CD4-positive, alpha-beta memory T cell (primary cell): ENCODE measurements around the gene TRIM4. TPM values are rescaled to one million over a fixed set of nuclear protein-coding genes. Genes with fewer than 3 reads are reported as not detected.
"Not testable (repeated sequence)": the region's sequence is repeated elsewhere in the genome, so short reads cannot be mapped to it uniquely, and the experiment has no call there.

Experiments
- CTCF ChIA-PET: fragments of 350-600 bp; sonication (Branson Sonifier 250); formaldehyde crosslinking; loops from one replicate; lab custom pipeline; 2021; ENCODE audit warnings: inconsistent platforms; ENCODE audit not compliant: partially characterized antibody; lab: Charles Lee
- POLR2A ChIA-PET: fragments of 350-600 bp; sonication (Branson Sonifier 250); formaldehyde crosslinking; loops from one replicate; lab custom pipeline; 2021; ENCODE audit not compliant: partially characterized antibody; lab: Charles Lee
- DNase-seq, 5 donors: peaks; one replicate each; pipeline versions ENCODE4 v3.0.0 to v3.0.0-alpha.2; 2020 to 2022; ENCODE audit warnings: mixed read lengths in 1 of 5
- H3K27ac ChIP-seq: one replicate; pipeline ENCODE4 v1.7.0; 2013; ENCODE audit warnings: low read depth, low read length
- H3K27me3 ChIP-seq: 2 replicates; pipeline ENCODE4 v1.7.0; 2013; ENCODE audit warnings: mild to moderate bottlenecking, low read length, moderate library complexity; ENCODE audit not compliant: insufficient read depth
- H3K36me3 ChIP-seq: 2 replicates; pipeline ENCODE4 v1.7.0; 2013; ENCODE audit warnings: mild to moderate bottlenecking, low read length, moderate library complexity; ENCODE audit not compliant: insufficient read depth
- H3K4me1 ChIP-seq: 2 replicates; pipeline ENCODE4 v1.7.0; 2013; ENCODE audit warnings: mild to moderate bottlenecking, low read length, moderate library complexity; ENCODE audit not compliant: insufficient read depth
- H3K4me3 ChIP-seq, 2 donors: one replicate each; pipeline ENCODE4 v1.7.0; 2013; ENCODE audit warnings: low read length in 2 of 2, mild to moderate bottlenecking in 1 of 2
- H3K9me3 ChIP-seq, 2 donors: one replicate each; pipeline ENCODE4 v1.7.0; 2013; ENCODE audit warnings: low read length in 2 of 2, control low read depth in 1 of 2; ENCODE audit not compliant: control insufficient read depth in 1 of 2
- H3K27ac Mint-ChIP-seq, 7 donors: one replicate each; pipeline ENCODE4 v1.8.0; 2020 to 2021; ENCODE audit warnings: mixed read lengths in 7 of 7, mild to moderate bottlenecking in 6 of 7, inconsistent platforms in 3 of 7, moderate library complexity in 3 of 7
- H3K27me3 Mint-ChIP-seq, 2 donors: one replicate each; pipeline ENCODE4 v1.8.0; 2020 to 2021; ENCODE audit warnings: mixed read lengths in 2 of 2
- H3K36me3 Mint-ChIP-seq, 2 donors: one replicate each; pipeline ENCODE4 v1.8.0; 2020 to 2021; ENCODE audit warnings: mixed read lengths in 2 of 2, inconsistent platforms in 1 of 2, mild to moderate bottlenecking in 1 of 2
- H3K4me1 Mint-ChIP-seq, 4 donors: one replicate each; pipeline ENCODE4 v1.8.0; 2020 to 2021; ENCODE audit warnings: mixed read lengths in 4 of 4, mild to moderate bottlenecking in 1 of 4
- H3K4me3 Mint-ChIP-seq, 8 donors: one replicate each; pipeline ENCODE4 v1.8.0; 2020 to 2021; ENCODE audit warnings: mixed read lengths in 8 of 8, mild to moderate bottlenecking in 7 of 8, moderate library complexity in 6 of 8, inconsistent platforms in 3 of 8
- H3K9me3 Mint-ChIP-seq, 8 donors: one replicate each; pipeline ENCODE4 v1.8.0; 2020 to 2021; ENCODE audit warnings: mixed read lengths in 8 of 8, mild to moderate bottlenecking in 5 of 8, inconsistent platforms in 3 of 8, moderate library complexity in 1 of 8
- intact Hi-C: fragments of 100-400 bp; cut with micrococcal nuclease; formaldehyde crosslinking; loops from one replicate; pipeline ENCODE4 v1.15.1; 2023
- polyA plus RNA-seq, 2 donors: library from polyadenylated mRNA; unstranded; fragments of 300-500 nt; fragmentation: Illumina TruSeq; gene quantifications; one replicate each; pipeline ENCODE4 v1.2.3, GENCODE V29; 2021
- total RNA-seq, 2 experiments: library from RNA; stranded (reverse); gene quantifications; one replicate each; pipeline ENCODE4 v1.2.3, GENCODE V29; 2021

The TRIM4 gene
- total and polyA plus RNA-seq, 4 experiments from 2014 or later, result 18.2 to 69.7 (median 48.9) TPM

DNA sequence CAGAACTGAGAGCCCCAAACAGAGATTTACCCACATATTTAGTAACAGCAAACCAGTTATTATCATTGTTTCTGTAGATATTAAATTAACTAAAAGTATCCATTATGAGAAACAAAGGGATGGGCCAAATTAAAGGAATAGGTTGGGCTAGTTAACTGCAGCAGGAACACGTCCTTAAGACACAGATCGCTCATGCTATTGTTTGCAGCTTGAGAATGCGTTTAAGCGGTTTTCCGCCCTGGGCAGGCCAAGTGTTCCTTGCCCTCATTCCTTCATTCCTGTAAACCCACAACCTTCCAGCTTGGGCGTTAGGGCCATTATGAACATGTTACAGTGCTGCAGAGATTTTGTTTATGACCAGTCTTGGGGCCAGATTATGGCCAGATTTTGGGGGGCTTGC is 31.5 kb upstream of the TRIM4 start:
- Mint-ChIP-seq H3K27me3 (peaks cover 12 to 15% of the 10 kb centered on the region in 2 donors), H3K9me3 (peaks cover 0 to 13% (median 4%) of the 10 kb centered on the region in 8 donors)
- DNase-seq, H3K4me1 ChIP-seq, H3K36me3 Mint-ChIP-seq, H3K27me3 ChIP-seq, H3K4me3 Mint-ChIP-seq, H3K27ac ChIP-seq, H3K4me1 Mint-ChIP-seq, POLR2A ChIA-PET, intact Hi-C loops, H3K36me3 ChIP-seq, H3K27ac Mint-ChIP-seq, H3K9me3 ChIP-seq, H3K4me3 ChIP-seq: not testable (repeated sequence)
- CTCF ChIA-PET, result interaction anchor here (1.2 to 4.0 kb wide), 6 partner anchors 21 to 40 kb away, joined by 3 to 26 read pairs (median 6); partner anchors contain the start of genes GJC3 and TRIM4

DNA sequence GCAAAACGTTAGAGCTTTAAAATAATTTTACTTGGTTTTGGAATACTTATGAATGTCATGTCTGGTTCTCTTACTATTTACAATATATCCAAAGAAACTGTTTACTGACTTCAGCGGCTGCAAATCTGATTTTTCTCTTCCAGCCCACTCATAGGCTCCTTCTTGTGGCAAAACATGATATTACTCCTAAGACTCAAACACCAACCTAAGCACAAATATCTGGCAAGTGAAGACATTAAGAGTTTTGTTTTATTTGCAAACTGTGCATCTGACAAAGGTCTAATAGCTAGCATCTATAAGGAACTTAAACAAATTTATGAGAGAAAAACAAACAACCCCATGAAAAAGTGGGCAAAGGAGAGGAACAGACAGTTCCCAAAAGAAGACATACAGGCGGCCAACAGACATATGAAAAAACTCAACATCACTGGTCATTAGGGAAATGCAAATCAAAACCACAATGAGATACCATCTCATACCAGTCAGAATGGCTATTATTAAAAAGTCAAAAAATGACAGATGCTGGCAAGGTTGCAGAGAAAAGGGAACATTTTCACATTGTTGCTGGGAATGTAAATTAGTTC is 30.4 kb upstream of the TRIM4 start:
- H3K4me1 ChIP-seq, result no peaks in the 10 kb centered on the region
- no peaks in the 10 kb centered on the region for H3K36me3 Mint-ChIP-seq
- H3K27me3 ChIP-seq, result no peaks in the 10 kb centered on the region
- H3K27ac ChIP-seq, result no peak overlapping the region
- ChIA-PET CTCF (interaction anchor here (0.6 to 4.0 kb wide), 9 partner anchors 16 to 439 kb away, joined by 3 to 26 read pairs (median 6); partner anchors contain the start of genes GJC3 and TRIM4), POLR2A (interaction anchor here (1.2 kb wide), 1 partner anchor 20 kb away, joined by 4 read pairs; the partner anchor contains the start of gene GJC3)
- intact Hi-C loops, result loop anchor here (1.0 kb wide), 1 partner anchor 36 kb away; no protein-coding TSS in a partner anchor
- no peak overlapping the region for H3K4me3 ChIP-seq
- H3K27me3 Mint-ChIP-seq, result peaks cover 10 to 15% of the 10 kb centered on the region in 2 donors
- H3K9me3 Mint-ChIP-seq, result peaks cover 0 to 13% (median 4%) of the 10 kb centered on the region in 8 donors
- peak in 3 of 5 donors; percentile 8 to 16 (median 14) for DNase-seq
- no peaks in the 10 kb centered on the region for H3K4me1 Mint-ChIP-seq
- H3K36me3 ChIP-seq, result no peaks in the 10 kb centered on the region
- H3K9me3 ChIP-seq, result no peaks in the 10 kb centered on the region
- H3K4me3 Mint-ChIP-seq, result no peak overlapping the region
- H3K27ac Mint-ChIP-seq, result no peak overlapping the region

DNA sequence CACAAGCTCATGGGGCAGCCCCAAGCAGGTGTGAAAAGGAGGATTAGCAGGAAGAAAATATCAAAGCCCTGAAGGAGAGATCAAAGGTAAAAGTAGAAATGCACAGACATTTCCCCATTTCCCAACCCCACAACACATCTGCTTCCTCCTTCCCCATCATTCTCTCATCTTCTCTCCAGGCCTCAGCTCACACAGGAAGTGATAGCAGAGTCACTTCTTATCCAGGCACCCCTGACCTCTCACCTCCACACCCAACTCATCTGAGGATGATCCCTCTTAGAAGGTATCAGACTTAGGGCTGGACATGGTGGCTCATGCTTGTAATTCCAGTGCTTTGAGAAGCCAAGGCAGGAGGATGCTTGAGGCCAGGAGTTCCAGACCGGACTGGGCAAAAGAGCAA is 28.3 kb upstream of the TRIM4 start:
- Histone ChIP-seq H3K9me3 (no peaks in the 10 kb centered on the region), H3K27me3 (no peaks in the 10 kb centered on the region), H3K36me3 (no peaks in the 10 kb centered on the region), H3K4me1 (peaks cover 5% of the 10 kb centered on the region), H3K27ac (no peak overlapping the region), H3K4me3 (no peak overlapping the region)
- intact Hi-C loops, result no loop called here
- CTCF ChIA-PET, result interaction anchor here (0.5 to 2.1 kb wide), 5 partner anchors 30 to 44 kb away, joined by 3 to 8 read pairs (median 3); no protein-coding TSS in a partner anchor
- no peak for DNase-seq
- Mint-ChIP-seq H3K36me3 (no peaks in the 10 kb centered on the region), H3K27ac (no peak overlapping the region), H3K9me3 (peaks cover 0 to 13% (median 4%) of the 10 kb centered on the region in 8 donors), H3K4me1 (peaks cover 0 to 5% (median 3%) of the 10 kb centered on the region in 4 donors), H3K27me3 (peaks cover 15 to 20% of the 10 kb centered on the region in 2 donors), H3K4me3 (no peak overlapping the region)
- POLR2A ChIA-PET, result no interaction called here

DNA sequence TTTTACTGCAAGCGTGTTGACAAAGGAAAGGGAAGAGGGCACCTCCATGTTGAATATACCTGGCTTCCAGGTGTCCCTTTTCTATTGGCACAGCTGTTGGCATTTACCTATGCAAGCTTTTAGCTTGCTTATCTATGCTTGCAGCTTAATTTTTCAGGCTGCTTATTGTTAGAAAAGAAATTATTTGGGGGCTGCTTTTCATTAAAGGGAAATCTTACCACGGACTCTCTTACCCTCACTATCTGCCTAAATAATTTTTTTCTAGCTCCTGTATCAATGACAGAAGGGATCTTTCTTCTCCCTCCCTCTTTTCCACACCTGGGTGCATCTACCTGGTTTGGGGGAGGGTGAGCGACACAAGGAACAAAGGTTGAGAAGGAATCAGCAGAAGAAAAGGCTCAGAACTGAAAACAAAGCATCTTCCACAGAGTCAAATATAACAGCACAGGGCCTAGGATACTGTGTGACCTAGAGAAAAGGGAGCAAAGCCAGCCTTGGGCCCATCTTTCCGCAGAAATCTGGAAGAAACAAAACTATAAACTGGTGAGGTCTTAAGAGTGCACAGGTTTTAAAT is 25.3 kb upstream of the TRIM4 start:
- H3K4me1 ChIP-seq, result peaks cover 5% of the 10 kb centered on the region
- no peak overlapping the region for H3K4me3 ChIP-seq
- H3K27ac ChIP-seq, result no peak overlapping the region
- Mint-ChIP-seq H3K9me3 (peaks cover 0 to 2% (median 0%) of the 10 kb centered on the region in 8 donors), H3K27ac (no peak overlapping the region), H3K4me1 (peaks cover 0 to 5% (median 3%) of the 10 kb centered on the region in 4 donors), H3K36me3 (no peaks in the 10 kb centered on the region), H3K4me3 (no peak overlapping the region), H3K27me3 (peaks cover 22 to 23% of the 10 kb centered on the region in 2 donors)
- H3K27me3 ChIP-seq, result peaks cover 5% of the 10 kb centered on the region
- H3K9me3 ChIP-seq, result no peaks in the 10 kb centered on the region
- H3K36me3 ChIP-seq, result no peaks in the 10 kb centered on the region
- CTCF ChIA-PET, result interaction anchor here (1.6 kb wide), 1 partner anchor 30 kb away, joined by 5 read pairs; no protein-coding TSS in a partner anchor
- POLR2A ChIA-PET, result no interaction called here
- no peak for DNase-seq
- intact Hi-C loops, result no loop called here

DNA sequence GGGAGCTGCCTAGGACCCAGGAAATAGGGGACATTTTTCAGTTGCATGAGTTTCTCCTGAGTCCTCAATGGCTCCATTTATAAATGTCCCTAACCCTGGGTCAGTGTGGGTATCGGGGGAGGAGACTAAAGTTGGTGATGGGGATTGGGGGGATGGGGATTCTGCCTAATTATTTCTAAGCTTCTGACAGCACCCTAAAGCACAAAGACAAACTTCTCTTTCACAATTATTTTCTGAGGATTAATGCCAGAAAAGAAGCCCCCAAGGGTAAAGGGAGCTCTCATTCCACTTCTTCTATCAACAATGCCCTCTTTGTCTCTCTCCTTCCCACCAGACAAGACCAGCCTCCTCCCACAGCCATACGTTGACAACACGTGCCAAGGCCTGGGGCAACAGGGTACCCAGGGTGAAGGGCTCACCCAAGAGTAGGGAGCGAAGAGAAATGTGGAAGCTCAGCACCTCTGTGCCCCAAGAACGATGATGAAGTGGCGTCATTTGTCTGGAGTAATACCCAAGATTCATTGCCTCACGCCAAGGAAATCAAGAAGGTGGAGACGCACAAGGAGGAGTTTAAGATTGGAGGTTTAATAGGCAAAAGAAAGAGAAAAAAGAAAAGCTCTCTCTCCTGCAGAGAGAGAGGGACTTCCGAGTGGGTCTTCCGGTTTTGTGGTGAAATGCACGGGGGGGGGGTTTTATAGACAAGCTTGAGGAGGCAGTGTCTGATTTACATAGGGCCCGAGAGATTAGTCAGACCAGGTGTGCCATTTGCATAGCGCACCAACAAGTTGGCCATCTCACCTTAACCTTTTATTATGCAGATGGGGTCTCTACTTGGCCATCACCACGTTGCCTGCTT is 24.5 kb upstream of the TRIM4 start:
- Mint-ChIP-seq H3K9me3 (peaks cover 0 to 5% (median 2%) of the 10 kb centered on the region in 8 donors), H3K4me1 (peaks cover 0 to 5% (median 3%) of the 10 kb centered on the region in 4 donors), H3K4me3 (peak overlapping the region in 1 of 8 donors; percentile 8), H3K36me3 (no peaks in the 10 kb centered on the region), H3K27ac (peak overlapping the region in 1 of 7 donors; percentile 7), H3K27me3 (peaks cover 20 to 24% of the 10 kb centered on the region in 2 donors)
- ChIA-PET CTCF (interaction anchor here (1.6 kb wide), 1 partner anchor 30 kb away, joined by 5 read pairs; no protein-coding TSS in a partner anchor), POLR2A (no interaction called here)
- H3K4me3 ChIP-seq, result no peak overlapping the region
- H3K27ac ChIP-seq, result no peak overlapping the region
- peaks cover 5% of the 10 kb centered on the region for H3K27me3 ChIP-seq
- H3K36me3 ChIP-seq, result no peaks in the 10 kb centered on the region
- H3K4me1 ChIP-seq, result peaks cover 5% of the 10 kb centered on the region
- no peak for DNase-seq
- H3K9me3 ChIP-seq, result no peaks in the 10 kb centered on the region
- intact Hi-C loops, result no loop called here

DNA sequence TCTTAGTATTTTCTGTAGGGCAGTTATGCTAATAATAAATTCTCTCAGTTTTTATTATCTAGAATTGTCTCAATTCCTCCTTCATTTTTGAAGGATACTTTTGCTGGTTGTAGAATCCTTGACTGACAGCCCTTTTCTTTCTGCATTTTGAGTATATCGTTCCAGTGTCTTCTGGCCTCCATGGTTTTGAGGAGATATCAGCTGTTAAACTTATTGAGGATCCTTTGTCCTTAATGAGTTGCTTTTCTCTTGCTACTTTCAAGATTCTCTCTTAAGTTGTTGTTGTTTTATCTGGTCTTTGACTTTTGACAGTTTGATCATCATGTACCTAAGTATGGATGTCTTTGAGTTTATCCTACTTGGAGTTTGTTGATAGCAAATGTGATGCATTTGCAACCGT is 19.0 kb upstream of the TRIM4 start:
- H3K27ac Mint-ChIP-seq, result no peak overlapping the region
- peaks cover 3 to 13% (median 7%) of the 10 kb centered on the region in 8 donors for H3K9me3 Mint-ChIP-seq
- H3K4me1 Mint-ChIP-seq, result peaks cover 0 to 10% (median 4%) of the 10 kb centered on the region in 4 donors
- Histone ChIP-seq H3K4me1 (no peaks in the 10 kb centered on the region), H3K9me3 (no peaks in the 10 kb centered on the region), H3K27me3 (peaks cover 5% of the 10 kb centered on the region), H3K27ac (no peak overlapping the region), H3K36me3 (no peaks in the 10 kb centered on the region), H3K4me3 (no peak overlapping the region)
- ChIA-PET POLR2A (interaction anchor here (1.7 kb wide), 1 partner anchor 18 kb away, joined by 5 read pairs; no protein-coding TSS in a partner anchor), CTCF (no interaction called here)
- DNase-seq, result no peak
- no peak overlapping the region for H3K4me3 Mint-ChIP-seq
- no peaks in the 10 kb centered on the region for H3K36me3 Mint-ChIP-seq
- intact Hi-C loops, result no loop called here
- peaks cover 18 to 29% of the 10 kb centered on the region in 2 donors for H3K27me3 Mint-ChIP-seq
